ENCODE results near the gene INO80E.

Gene INO80E

GRCh38 chr16:29975811-29976511 is 20.1 kb upstream of the INO80E start:
- no peak for FAIRE-seq

DNA sequence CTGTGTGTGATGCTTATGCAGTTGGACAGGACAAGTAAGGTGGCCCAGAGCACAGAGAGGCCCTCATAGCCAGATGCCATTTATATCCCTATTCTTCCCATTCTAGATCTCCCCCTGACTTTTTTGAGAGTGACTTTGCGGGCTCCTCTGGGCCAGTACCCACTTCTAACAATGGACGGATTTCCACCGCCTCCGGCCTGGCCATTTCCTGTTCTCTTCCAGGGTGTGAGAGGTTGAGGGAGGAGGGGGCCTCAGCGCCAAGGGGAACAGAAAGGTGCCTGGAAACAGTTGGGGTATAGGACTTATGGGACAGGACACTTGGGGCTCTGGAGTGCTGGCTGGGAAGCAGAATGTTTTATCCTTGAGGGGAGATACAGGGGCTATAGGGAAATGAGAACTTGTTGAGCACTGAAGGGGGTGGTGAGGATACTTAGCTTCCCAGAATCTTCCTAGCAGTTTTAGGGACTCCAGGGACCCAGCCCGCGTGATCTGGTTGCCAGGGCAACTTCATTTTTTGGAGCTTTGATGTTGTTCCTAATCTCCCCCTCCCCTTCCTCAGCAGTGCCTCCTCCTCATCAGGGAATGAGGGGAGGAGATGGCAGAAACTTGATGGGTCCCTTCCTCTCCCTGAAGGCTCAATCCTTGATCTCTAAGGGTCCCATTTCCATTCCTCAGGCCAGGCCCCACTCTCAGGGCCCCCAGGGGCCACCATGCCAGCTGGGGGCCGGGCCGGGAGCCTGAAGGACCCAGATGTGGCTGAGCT is 18.8 kb upstream of the INO80E start:
- FAIRE-seq: no peak

- no peak for FAIRE-seq
These were observed 18.0 kb upstream of the INO80E start for GRCh38 chr16:29978081-29978480.

DNA sequence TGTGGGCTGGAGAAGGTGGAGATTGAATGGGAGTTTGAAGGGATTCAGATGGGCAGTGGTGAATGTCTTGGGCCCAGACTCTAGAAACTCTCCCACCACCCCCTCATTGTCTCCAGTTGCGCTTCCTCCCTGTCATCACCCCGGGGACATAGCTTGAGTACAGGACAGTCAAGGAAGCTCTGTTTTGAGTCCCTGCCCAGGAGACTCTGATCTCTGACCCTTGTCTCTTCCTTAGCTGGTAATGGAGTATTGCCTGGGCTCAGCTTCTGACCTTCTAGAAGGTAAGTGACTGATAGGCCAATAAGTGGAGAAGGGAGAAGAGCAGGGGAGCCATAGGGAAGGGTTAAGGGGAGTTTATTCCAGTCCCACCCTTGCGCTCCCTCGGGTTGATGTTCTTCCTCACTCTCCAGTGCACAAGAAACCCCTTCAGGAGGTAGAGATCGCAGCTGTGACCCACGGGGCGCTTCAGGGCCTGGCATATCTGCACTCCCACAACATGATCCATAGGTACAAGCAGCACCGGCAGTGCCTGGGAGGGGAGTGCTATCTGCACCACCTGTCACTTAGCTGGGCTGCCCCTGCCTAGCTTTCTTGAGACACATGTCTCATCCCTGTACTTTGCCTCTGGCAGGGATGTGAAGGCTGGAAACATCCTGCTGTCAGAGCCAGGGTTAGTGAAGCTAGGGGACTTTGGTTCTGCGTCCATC is 17.3 kb upstream of the INO80E start:
- FAIRE-seq: no peak

GRCh38 chr16:29982560-29983419 is 13.3 kb upstream of the INO80E start:
- FAIRE-seq: no peak

GRCh38 chr16:29983420-29984136 is 12.5 kb upstream of the INO80E start:
- FAIRE-seq: no peak

DNA sequence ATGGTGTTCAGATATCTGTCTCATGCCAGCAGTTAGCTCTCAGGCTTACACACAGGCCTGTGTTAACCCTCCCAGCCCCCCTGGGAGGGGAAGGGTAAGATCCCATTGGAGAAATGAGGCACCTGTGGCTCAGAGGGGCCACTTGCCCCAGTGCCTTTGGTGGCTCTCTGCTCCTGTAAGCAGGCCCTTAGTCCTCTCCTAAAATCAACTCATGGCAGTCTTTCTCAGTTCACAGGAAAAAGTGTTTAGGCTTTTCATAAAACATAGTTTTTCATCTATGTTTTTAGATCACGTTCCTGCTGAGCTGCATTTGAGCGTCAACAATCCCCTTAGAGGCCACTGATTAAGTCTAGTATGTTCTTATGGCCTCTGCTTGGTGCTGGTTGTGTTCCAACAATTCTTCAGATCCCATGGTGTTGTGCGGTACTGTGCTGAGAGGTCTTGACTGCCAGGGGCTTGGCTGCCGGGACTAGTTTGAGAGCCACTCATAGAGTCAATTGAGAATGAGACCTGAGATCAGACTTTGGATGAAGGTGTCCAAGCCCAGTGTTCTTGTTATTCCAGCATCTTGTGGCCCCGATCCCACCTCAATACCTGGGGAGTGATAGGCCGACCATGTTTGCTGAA is 11.8 kb upstream of the INO80E start:
- no peak for FAIRE-seq

DNA sequence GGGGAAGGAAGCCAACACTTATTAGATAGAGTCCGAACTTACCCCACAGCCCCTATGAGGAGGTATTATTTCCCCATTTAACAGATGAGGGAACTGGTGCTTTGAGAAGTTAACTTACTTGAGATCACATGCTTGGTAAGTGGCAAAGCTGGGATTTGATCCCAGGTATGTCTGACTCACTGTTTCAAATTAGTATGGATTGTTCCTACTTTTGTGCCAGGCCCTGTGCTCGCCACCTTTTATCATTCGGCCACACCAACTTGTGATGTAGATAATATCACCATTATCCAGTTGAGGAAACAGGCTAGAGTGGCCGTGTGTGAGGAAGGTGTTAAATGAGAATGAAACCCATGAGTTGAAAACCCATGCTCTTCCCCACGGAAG is 11.3 kb upstream of the INO80E start:
- FAIRE-seq: no peak

GRCh38 chr16:29985271-29985811 is 10.7 kb upstream of the INO80E start:
- no peak for FAIRE-seq

DNA sequence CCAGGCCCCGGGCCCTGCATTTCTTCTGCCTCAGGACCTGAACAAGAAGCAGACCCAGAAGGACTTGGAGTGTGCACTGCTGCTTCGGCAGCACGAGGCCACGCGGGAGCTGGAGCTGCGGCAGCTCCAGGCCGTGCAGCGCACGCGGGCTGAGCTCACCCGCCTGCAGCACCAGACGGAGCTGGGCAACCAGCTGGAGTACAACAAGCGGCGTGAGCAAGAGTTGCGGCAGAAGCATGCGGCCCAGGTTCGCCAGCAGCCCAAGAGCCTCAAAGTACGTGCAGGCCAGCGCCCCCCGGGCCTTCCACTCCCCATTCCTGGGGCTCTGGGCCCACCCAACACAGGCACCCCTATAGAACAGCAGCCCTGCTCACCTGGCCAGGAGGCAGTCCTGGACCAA is 9.8 kb upstream of the INO80E start:
- FAIRE-seq: no peak

- FAIRE-seq: no peak
These were observed 9.1 kb upstream of the INO80E start for GRCh38 chr16:29986931-29987330.

GRCh38 chr16:29987371-29988085 is 8.5 kb upstream of the INO80E start:
- FAIRE-seq: no peak

DNA sequence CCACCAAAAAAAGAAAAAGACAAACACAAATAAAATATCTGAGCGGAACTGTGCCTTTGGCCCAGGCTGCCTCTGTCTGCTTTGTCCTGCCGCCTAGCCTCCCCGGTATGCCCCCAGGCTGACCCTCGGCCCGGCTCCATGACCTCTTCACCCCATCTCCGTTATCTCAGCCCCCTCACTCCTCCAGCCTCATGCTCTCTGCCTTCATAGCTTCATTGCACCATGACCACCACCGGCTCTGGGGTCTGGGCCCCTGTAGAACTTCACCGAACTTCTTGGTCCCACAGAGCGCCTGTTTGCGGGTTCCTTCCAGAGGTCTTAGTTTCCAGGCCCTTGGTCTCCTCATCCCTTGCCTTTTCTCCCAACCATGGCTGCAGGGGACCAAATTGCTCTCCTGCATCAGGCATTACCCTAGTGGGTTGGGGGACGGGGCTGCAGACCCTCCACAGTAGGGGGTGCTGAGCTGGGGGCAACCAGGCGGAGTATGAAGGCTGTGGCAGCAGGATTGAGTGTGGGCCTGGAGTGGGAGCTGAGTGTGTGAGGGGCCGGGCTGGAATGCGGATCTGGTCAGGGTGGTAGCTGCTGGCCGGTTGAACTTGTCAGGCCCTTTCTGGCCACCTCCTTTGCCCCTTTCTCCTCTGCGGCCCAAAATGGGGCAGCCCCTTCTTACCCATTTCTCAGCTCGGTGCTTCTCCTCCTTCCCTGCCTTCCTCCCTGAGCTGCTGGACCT is 7.5 kb upstream of the INO80E start:
- no peak for FAIRE-seq

GRCh38 chr16:29989111-29989858 is 6.8 kb upstream of the INO80E start:
- no peak for FAIRE-seq

- no peak for FAIRE-seq
These were observed 6.0 kb upstream of the INO80E start for GRCh38 chr16:29990034-29990433.

GRCh38 chr16:29990883-29991570 is 5.0 kb upstream of the INO80E start:
- no peak for FAIRE-seq

DNA sequence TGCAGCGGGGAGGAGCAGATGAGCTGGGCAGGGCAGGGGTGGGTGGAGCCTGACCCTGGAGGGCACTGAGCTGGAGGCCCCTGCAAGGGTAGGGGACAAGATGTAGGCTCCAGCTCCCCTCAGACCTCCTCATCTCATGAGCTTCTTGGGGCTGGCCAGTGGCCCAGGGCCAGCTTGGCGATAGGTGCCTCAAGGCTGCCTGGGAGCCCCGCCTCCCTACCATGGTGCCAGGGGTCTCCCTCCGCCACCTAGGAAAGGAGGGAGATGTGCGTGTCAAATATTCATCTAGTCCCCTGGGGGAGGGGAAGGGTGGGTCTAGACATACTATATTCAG is 4.5 kb upstream of the INO80E start:
- FAIRE-seq: no peak

GRCh38 chr16:29992344-29992967 is 3.6 kb upstream of the INO80E start:
- no peak for FAIRE-seq
